Activated T-helper 1 cell treated with anti-CD3 and anti-CD28 coated beads, Interleukin-2, amount 50 U/mL, for 16 hours (primary cell): ENCODE measurements around the gene RYR3.
"Not testable (repeated sequence)": the region's sequence is repeated elsewhere in the genome, so short reads cannot be mapped to it uniquely, and the experiment has no call there.

Experiments used
- DNase-seq, 2 donors: peaks; one replicate each; pipeline ENCODE4 v3.0.0-alpha.2; 2020; ENCODE audit warnings: low read depth in 1 of 2, low spot score in 1 of 2

Gene RYR3

DNA sequence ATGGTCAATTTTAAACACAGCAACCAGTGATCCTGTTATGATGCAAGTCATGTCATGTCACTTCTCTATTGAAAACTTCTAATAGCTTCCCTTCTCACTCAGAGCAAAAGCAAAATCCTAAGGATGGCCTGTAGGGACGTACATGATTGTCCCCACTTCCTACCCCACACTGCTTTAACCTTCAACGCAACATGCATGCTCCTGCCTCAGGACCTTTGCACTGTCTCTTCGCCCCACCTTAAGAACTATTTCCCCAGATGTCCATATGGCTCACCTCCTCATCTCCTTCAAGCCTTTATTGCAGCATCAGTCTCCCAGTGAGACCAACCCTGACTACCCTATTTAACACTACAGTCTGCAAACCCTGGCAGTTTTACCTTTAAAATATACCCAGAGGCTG lies 443.5 kb downstream of the RYR3 start:
- no peak for DNase-seq

- no peak for DNase-seq
Measured at GRCh38 chr15:33756961-33757360, 446.2 kb downstream of the RYR3 start.

GRCh38 chr15:33757516-33758232 lies 446.9 kb downstream of the RYR3 start:
- DNase-seq: no peak

- no peak for DNase-seq
Measured at GRCh38 chr15:33766389-33766788, 455.6 kb downstream of the RYR3 start.

- no peak for DNase-seq
Measured at GRCh38 chr15:33768670-33769190, 458.0 kb downstream of the RYR3 start.

- DNase-seq: no peak
Measured at GRCh38 chr15:33773969-33774368, 463.2 kb downstream of the RYR3 start.

GRCh38 chr15:33778852-33779251 lies 468.1 kb downstream of the RYR3 start:
- no peak for DNase-seq

DNA sequence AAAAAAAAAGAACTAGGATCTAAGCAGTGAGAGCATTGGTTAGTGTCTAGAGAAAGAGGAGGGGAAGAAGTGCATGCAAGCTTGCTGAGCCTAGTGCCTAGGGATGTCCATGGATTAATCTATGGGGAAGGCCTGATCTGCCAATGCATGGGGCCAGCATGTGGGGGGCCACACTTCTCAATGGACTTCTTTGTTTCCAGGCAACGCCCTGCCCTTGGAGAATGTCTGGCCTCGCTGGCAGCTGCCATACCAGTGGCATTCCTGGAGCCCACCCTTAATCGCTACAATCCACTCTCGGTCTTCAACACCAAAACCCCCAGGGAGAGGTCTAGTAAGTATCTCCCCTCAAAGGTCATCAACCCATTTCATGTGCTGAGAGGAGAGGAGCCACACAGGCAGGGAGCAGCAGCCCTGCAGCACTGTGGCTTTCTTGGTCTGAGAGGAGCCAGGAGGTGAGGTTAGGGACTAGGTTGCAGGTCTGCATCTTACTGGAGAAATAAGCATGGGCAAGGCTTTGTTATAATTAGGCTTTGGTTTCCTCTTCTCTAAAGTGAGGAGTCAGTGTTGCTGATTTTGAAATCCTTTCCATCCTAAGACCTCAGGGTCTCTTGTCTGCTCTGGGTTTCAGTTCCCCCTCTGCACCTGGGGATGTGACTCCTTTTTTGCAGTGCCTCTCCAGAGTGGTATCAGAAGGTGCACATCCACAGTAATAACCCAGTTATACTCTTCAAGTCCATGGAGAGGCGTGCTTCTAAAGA lies 469.4 kb downstream of the RYR3 start:
- DNase-seq: no peak

GRCh38 chr15:33782966-33783365 lies 472.2 kb downstream of the RYR3 start:
- no peak for DNase-seq

- no peak for DNase-seq
Measured at GRCh38 chr15:33785366-33785765, 474.6 kb downstream of the RYR3 start.

DNA sequence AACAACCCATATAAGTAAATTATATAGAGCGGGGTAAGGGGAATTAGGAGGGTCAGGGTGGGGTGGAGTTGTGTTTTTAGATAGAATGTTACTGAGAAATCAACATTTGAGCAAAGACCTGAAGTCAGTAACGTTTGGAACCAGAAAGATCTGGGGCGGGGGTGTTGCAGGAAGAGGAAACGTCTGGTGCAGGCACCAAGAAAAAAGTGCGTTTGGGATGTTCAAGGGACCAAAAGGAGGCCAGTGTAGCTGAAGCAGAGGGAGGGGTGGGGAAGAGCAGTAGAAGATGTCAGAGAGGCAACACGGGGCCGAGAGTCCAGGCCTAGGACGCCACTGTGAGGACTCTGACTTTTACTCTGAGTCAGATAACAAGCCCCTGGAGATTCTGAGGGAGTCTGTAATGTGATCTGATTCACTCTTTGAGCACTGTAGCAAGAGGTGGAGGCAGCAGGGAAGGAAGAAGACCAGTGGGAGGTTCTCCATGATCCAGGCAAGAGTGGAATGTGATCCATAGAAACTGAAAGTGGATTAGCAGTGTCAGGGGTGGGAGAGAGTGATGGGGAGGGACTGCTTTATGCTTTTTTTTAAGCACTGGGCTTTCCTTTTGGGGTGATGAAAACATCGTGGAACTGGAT lies 478.3 kb downstream of the RYR3 start:
- no peak for DNase-seq

DNA sequence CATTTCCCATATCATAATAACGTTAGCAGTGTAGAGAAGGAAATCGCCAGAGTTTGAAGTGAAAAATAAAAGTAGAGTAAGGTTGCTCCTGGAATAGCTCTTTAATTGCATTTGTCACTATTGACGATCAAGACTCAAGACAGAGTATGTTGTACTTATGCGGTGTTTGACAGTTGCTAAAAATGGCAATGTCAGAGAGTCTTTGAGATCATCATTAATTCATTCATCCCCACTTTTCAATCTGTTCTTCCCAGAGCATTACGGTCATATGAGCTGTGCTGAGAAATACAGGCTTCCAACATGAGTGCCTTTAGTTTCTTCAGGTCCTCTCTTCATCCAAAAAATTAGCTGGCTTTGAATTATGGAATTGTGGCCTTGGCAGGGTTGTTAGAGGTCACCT lies 483.7 kb downstream of the RYR3 start:
- no peak for DNase-seq

DNA sequence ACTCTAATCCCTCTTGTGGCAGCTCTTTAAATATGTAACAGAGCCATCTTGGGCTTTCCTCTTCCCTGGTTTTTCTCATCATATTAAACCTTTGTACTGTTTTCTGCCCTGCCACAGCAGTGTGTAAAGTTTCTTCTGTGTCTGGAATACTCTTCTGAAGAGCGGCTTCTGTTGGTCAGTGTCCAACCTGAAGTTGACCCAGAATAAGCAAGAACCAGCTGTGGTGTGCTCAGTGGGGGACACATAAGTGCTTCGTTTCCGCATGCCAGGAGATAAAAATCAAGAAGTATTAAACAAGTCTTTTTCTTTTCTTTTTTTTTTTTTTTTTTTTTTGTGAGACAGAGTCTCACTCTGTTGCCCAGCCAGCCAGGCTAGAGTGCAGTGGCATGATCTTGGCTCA lies 484.3 kb downstream of the RYR3 start:
- DNase-seq: no peak

DNA sequence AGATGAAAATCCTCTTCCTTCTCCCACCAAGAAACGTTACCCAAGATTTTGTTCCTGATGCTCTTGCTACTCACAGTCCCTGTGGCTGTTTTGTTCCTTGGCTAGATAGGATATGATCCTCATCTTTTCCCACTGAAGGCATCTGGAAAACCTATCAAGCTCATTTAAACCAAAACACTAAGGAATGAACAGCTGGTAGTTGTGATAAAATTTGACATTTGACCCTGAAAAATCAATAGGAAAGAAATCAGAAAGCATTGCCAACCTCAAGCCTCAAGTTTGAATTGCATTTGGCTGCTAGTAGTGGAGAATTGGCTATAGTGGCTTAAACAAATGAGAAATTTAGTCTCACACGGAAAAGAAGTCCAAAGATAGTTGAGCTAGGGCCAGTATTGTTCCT lies 486.9 kb downstream of the RYR3 start:
- no peak for DNase-seq

GRCh38 chr15:33801954-33802353 lies 491.2 kb downstream of the RYR3 start:
- DNase-seq: no peak

GRCh38 chr15:33807665-33808064 lies 496.9 kb downstream of the RYR3 start:
- DNase-seq: no peak

- DNase-seq: no peak
Measured at GRCh38 chr15:33808720-33809457, 498.1 kb downstream of the RYR3 start.

DNA sequence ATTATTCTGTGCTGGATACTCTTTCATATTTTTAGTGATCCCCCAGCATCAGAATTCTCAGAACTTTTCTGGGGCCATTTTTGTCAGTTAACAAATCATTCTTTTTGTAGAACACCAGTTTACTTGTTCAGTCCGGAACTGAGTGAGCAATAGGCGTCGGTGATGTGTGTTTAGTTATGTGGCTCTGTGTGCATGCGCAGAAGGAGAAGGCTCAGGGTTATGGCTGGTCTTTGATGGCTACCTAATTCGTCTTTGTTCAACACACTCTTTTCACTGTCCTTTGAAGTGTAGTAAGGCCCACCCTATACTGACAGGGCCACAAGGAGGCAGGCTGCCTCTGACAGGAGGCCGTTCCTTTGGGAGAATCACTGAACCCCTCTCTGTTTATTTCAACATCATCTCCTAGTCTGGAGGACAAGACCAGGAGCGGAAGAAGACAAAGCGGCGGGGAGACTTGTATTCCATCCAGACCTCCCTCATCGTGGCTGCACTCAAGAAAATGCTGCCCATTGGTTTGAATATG lies 499.4 kb downstream of the RYR3 start:
- no peak for DNase-seq

GRCh38 chr15:33810806-33811205 lies 500.0 kb downstream of the RYR3 start:
- no peak for DNase-seq

GRCh38 chr15:33813891-33814290 lies 503.1 kb downstream of the RYR3 start:
- no peak for DNase-seq

- not testable (repeated sequence) for DNase-seq
Measured at GRCh38 chr15:33819499-33819898, 508.7 kb downstream of the RYR3 start.
